ENCODE results near the gene RBX1. TPM values are rescaled to one million over a fixed set of nuclear protein-coding genes. Genes with fewer than 3 reads are reported as not detected.
"Not testable (repeated sequence)": the region's sequence is repeated elsewhere in the genome, so short reads cannot be mapped to it uniquely, and the experiment has no call there.

The RBX1 gene
- total RNA-seq, 6 donors from 2014 or later: 14.6 to 55.5 (median 46.1) TPM

- Histone ChIP-seq H3K27me3 (no peaks in the 10 kb centered on the region), H3K9me3 (no peaks in the 10 kb centered on the region), H3K36me3 (no peaks in the 10 kb centered on the region), H3K4me3 (no peak overlapping the region), H3K4me1 (no peaks in the 10 kb centered on the region), H3K27ac (no peak overlapping the region)
- TF ChIP-seq POLR2A (IDR thresholded peaks at IDR 0.05): no peak
- no peak for TF ChIP-seq POLR2AphosphoS5 (IDR thresholded peaks at IDR 0.05)
- no peak for TF ChIP-seq CTCF (IDR thresholded peaks at IDR 0.05)
- no peak for TF ChIP-seq EP300 (IDR thresholded peaks at IDR 0.05)
- 77 to 80% methylated on average over 9 of the region's 9 CpGs for WGBS, 2 donors
- ATAC-seq (ENCODE audit: low FRiP score in 2 of 2) (no peak), DNase-seq (no peak)
These were observed 40.1 kb downstream of the RBX1 start for GRCh38 chr22:40991298-40991697.

- 84 to 94% methylated on average over 4 of the region's 4 CpGs for WGBS, 2 donors
- TF ChIP-seq EP300 (IDR thresholded peaks at IDR 0.05): no peak
- ATAC-seq (ENCODE audit: low FRiP score in 2 of 2) (no peak), DNase-seq (no peak)
- Histone ChIP-seq H3K27ac (no peak overlapping the region), H3K9me3 (no peaks in the 10 kb centered on the region), H3K4me1 (no peaks in the 10 kb centered on the region), H3K4me3 (no peak overlapping the region), H3K27me3 (no peaks in the 10 kb centered on the region), H3K36me3 (no peaks in the 10 kb centered on the region)
These were observed 44.6 kb downstream of the RBX1 start for GRCh38 chr22:40995821-40996220.

GRCh38 chr22:40997520-40997919 is 46.3 kb downstream of the RBX1 start:
- H3K9me3 ChIP-seq: no peaks in the 10 kb centered on the region
- no peak overlapping the region for H3K4me3 ChIP-seq
- no peak for ATAC-seq (ENCODE audit: low FRiP score in 2 of 2)
- H3K27me3 ChIP-seq: no peaks in the 10 kb centered on the region
- no peaks in the 10 kb centered on the region for H3K36me3 ChIP-seq
- no peak overlapping the region for H3K27ac ChIP-seq
- no peaks in the 10 kb centered on the region for H3K4me1 ChIP-seq
- DNase-seq: no peak
- TF ChIP-seq POLR2A (IDR thresholded peaks at IDR 0.05): no peak
- WGBS, 2 donors: 92 to 94% methylated on average over 7 of the region's 7 CpGs

- 80 to 96% methylated on average over 2 of the region's 2 CpGs for WGBS, 2 donors
- ATAC-seq (ENCODE audit: low FRiP score in 2 of 2) (no peak), DNase-seq (no peak)
- H3K4me1 ChIP-seq: no peaks in the 10 kb centered on the region
- H3K27me3 ChIP-seq: no peaks in the 10 kb centered on the region
- H3K9me3 ChIP-seq: no peaks in the 10 kb centered on the region
- H3K4me3 ChIP-seq: no peak overlapping the region
- TF ChIP-seq POLR2A (IDR thresholded peaks at IDR 0.05) (no peak), POLR2AphosphoS5 (IDR thresholded peaks at IDR 0.05) (no peak), CTCF (IDR thresholded peaks at IDR 0.05) (no peak), EP300 (IDR thresholded peaks at IDR 0.05) (no peak)
- no peak overlapping the region for H3K27ac ChIP-seq
- no peaks in the 10 kb centered on the region for H3K36me3 ChIP-seq
These were observed 48.9 kb downstream of the RBX1 start for GRCh38 chr22:41000040-41000565.

- Histone ChIP-seq H3K9me3 (no peaks in the 10 kb centered on the region), H3K36me3 (no peaks in the 10 kb centered on the region), H3K4me3 (no peak overlapping the region), H3K27ac (no peak overlapping the region), H3K27me3 (no peaks in the 10 kb centered on the region), H3K4me1 (no peaks in the 10 kb centered on the region)
- DNase-seq (no peak), ATAC-seq (ENCODE audit: low FRiP score in 2 of 2) (no peak)
- WGBS, 2 donors: 82 to 88% methylated on average over 9 of the region's 9 CpGs
- TF ChIP-seq POLR2AphosphoS5 (IDR thresholded peaks at IDR 0.05) (no peak), CTCF (IDR thresholded peaks at IDR 0.05) (no peak), EP300 (IDR thresholded peaks at IDR 0.05) (no peak), POLR2A (IDR thresholded peaks at IDR 0.05) (no peak)
These were observed 50.0 kb downstream of the RBX1 start for GRCh38 chr22:41000941-41001721.

GRCh38 chr22:41001722-41002122 is 50.5 kb downstream of the RBX1 start:
- DNase-seq (no peak), ATAC-seq (ENCODE audit: low FRiP score in 2 of 2) (no peak)
- TF ChIP-seq POLR2A (IDR thresholded peaks at IDR 0.05) (no peak), CTCF (IDR thresholded peaks at IDR 0.05) (no peak), EP300 (IDR thresholded peaks at IDR 0.05) (no peak), POLR2AphosphoS5 (IDR thresholded peaks at IDR 0.05) (no peak)
- no peak overlapping the region for H3K4me3 ChIP-seq
- H3K36me3 ChIP-seq: no peaks in the 10 kb centered on the region
- no peaks in the 10 kb centered on the region for H3K9me3 ChIP-seq
- H3K27me3 ChIP-seq: no peaks in the 10 kb centered on the region
- no peak overlapping the region for H3K27ac ChIP-seq
- no peaks in the 10 kb centered on the region for H3K4me1 ChIP-seq
- WGBS, 2 donors: 47 to 78% methylated on average over 1 of the region's 1 CpG

- not testable (repeated sequence) for H3K9me3 ChIP-seq; H3K36me3 ChIP-seq; H3K27ac ChIP-seq; DNase-seq; H3K27me3 ChIP-seq; H3K4me1 ChIP-seq; H3K4me3 ChIP-seq; ATAC-seq (ENCODE audit: low FRiP score in 2 of 2)
- WGBS, 2 donors: 93 to 95% methylated on average over 11 of the region's 11 CpGs
These were observed 51.2 kb downstream of the RBX1 start for GRCh38 chr22:41002386-41002785.
